D721Med (cell line): ENCODE results near the gene CDKN1C.

Source experiments
- DNase-seq: peaks from one replicate; pipeline ENCODE4 v3.0.0; 2011; ENCODE audit warnings: low spot score; ENCODE audit not compliant: insufficient read length
- FAIRE-seq: peaks from 2 replicates; lab custom pipeline; 2011; peaks lifted over from hg19 to GRCh38; lab: Jason Lieb, UNC
- CTCF ChIP-seq: IDR thresholded peaks from 2 replicates; pipeline ENCODE4 v1.5.1; 2012; ENCODE audit warnings: mild to moderate bottlenecking, control low read depth; ENCODE audit not compliant: insufficient read depth; ENCODE audit errors: missing control alignments

CDKN1C gene

GRCh38 chr11:2858995-2859698 is 26.4 kb downstream of the CDKN1C start:
- TF ChIP-seq CTCF, result no peak
- no peak for FAIRE-seq
- DNase-seq, result no peak

DNA sequence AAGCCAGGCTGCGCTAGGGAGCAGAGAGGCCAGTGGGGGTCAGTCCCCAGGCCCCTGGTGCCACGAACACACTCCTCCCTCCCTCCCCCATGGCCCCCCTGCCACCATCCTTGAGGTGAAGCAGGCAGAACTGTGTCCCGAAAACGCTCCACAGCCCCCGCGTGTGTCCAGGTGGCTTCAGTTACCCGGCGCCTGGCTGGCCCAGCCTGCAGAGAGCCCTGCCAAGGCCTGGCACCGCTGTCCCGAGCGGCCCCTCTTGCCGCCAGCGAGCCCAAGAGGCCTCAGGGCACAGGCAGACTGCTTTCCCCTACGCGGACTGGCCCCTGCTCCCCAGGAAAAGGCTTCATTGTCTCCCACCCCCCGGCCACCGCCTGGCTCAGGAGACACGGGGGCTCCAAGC is 27.7 kb downstream of the CDKN1C start:
- TF ChIP-seq CTCF, result no peak
- no peak for DNase-seq
- no peak for FAIRE-seq

- TF ChIP-seq CTCF, result no peak
- DNase-seq (no peak), FAIRE-seq (no peak)
Measured at GRCh38 chr11:2857276-2857675, 28.3 kb downstream of the CDKN1C start.

- no peak for FAIRE-seq
- DNase-seq, result no peak
- no peak for TF ChIP-seq CTCF
Measured at GRCh38 chr11:2855162-2855561, 30.4 kb downstream of the CDKN1C start.

GRCh38 chr11:2853997-2854560 is 31.5 kb downstream of the CDKN1C start:
- DNase-seq (no peak), FAIRE-seq (no peak)
- TF ChIP-seq CTCF, result no peak

DNA sequence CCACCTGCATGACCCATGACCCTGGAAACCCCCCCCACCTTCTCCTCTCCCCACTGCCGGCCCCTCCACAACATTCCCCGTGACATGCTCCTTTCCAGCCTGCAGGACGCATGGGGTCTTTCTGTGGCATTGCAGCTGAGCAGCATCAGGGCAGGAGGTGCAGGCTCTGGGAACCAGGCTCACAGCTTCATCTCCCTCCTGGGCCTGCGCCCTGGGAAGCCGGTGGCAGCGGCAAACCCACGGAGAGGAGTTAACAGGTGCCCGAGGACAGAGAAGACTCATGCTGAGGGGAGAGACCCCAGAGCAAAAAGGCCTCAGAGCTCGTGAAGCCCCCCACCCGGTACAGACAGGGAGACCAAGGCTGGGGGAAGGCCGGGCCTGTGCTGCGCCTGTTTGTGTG is 32.2 kb downstream of the CDKN1C start:
- no peak for TF ChIP-seq CTCF
- FAIRE-seq, result no peak

More for the DNA sequence above, 32.2 kb downstream of the CDKN1C start:
- no peak for DNase-seq
